Upper lobe of right lung (tissue), 1 donor: Measurements from ENCODE around the gene LFNG. TPM values are rescaled to one million over a fixed set of nuclear protein-coding genes. Genes with fewer than 3 reads are reported as not detected.
"Not testable (repeated sequence)": the region's sequence is repeated elsewhere in the genome, so short reads cannot be mapped to it uniquely, and the experiment has no call there.

Source experiments
- ATAC-seq: fragments of 200-7000 bp; cut with Tn5 transposase; one replicate; pipeline ENCODE4 v1.9.1; 2020; ENCODE audit warnings: mild to moderate bottlenecking, moderate library complexity
- DNase-seq: peaks from one replicate; pipeline ENCODE4 v3.0.0-alpha.2; 2020
- H3K27ac ChIP-seq: fragments of 200-600 bp; one replicate; pipeline ENCODE4 v1.8.0; 2022
- H3K27me3 ChIP-seq: fragments of 200-600 bp; one replicate; pipeline ENCODE4 v1.8.0; 2022; ENCODE audit warnings: mild to moderate bottlenecking
- H3K36me3 ChIP-seq: fragments of 200-600 bp; one replicate; pipeline ENCODE4 v1.8.0; 2022
- H3K4me1 ChIP-seq: fragments of 200-600 bp; one replicate; pipeline ENCODE4 v1.8.0; 2022
- H3K4me3 ChIP-seq: fragments of 200-600 bp; one replicate; pipeline ENCODE4 v1.8.0; 2022; ENCODE audit warnings: mild to moderate bottlenecking
- H3K9me3 ChIP-seq: fragments of 200-600 bp; one replicate; pipeline ENCODE4 v1.8.0; 2022
- CTCF ChIP-seq: fragments of 200-600 bp; IDR thresholded peaks from one replicate; pipeline ENCODE4 v1.8.0; 2022; ENCODE audit warnings: antibody characterized with exemption
- intact Hi-C: fragments of 100-400 bp; cut with DNase I; formaldehyde crosslinking; loops from one replicate; pipeline ENCODE4 v1.11.0; 2022
- total RNA-seq: library from RNA; stranded (reverse); fragmentation: NEBNext Ultra II Directional; extraction: Animal tissue kit (Norgen Biotek cat#: 25700); gene quantifications from one replicate; pipeline ENCODE4 v1.2.1, GENCODE V29; 2021
- donor health status: DM: no; HTN: yes; CAD: no; lungs with severe emphysema.

Gene LFNG
- total RNA-seq, 1 donor from 2014 or later, result 35.4 TPM

GRCh38 chr7:2529161-2530070 lies 9.8 kb downstream of the LFNG start:
- H3K4me1 ChIP-seq, result peaks cover 61% of the 10 kb centered on the region
- peak overlapping the region; percentile 85 for H3K27ac ChIP-seq
- DNase-seq, result peak; percentile 89
- H3K27me3 ChIP-seq, result no peaks in the 10 kb centered on the region
- intact Hi-C loops, result no loop called here
- H3K36me3 ChIP-seq, result peaks cover 23% of the 10 kb centered on the region
- H3K9me3 ChIP-seq, result no peaks in the 10 kb centered on the region
- no peak overlapping the region for H3K4me3 ChIP-seq
- no peak for TF ChIP-seq CTCF
- peak; percentile 62 for ATAC-seq

- intact Hi-C loops, result no loop called here
- ATAC-seq, result peak; percentile 63
Measured at GRCh38 chr7:2530071-2530987, 10.8 kb downstream of the LFNG start.

DNA sequence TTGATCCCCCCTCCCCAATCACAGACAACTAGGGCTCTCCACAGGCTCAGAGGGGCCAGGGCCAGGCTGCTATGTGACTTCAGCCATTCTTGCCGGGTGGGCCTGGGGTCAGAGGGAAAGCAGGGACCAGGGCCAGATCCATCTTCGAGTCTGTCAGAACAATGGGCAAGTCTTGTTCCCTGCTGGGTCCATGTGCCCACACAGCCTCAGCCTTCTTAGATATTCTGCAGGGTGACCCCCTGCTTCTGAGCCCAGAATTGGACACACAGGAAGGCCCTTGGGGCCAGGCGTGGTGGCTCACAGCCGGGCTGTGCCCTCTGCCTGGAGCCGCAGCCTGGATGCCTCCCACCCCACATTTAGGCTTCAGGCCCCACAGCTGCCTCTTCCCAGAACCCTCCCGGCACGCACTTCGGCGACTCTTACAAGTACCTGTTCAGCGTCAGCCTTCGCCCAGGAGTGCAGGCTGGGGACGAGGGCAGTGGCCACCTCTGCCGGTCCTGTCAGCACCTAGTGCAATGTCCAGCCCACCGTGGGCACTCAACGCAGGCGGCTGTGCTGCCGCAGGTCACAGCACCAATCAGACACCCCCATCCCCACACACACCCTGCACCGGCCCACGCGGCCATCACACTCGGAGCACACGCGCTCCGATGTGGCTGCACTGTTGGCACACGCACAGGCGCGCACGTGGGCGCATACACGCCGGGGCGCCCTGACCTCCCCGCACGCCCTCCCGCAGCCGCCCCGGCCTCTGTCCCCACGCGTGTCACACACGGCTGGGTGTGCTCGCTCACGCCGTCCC lies 11.6 kb downstream of the LFNG start:
- H3K27me3 ChIP-seq, DNase-seq, H3K9me3 ChIP-seq, H3K4me3 ChIP-seq, intact Hi-C loops, ATAC-seq: not testable (repeated sequence)
- Histone ChIP-seq H3K4me1 (peaks cover 43% of the 10 kb centered on the region), H3K36me3 (peaks cover 12% of the 10 kb centered on the region), H3K27ac (peak overlapping the region; percentile 85)

More at GRCh38 chr7:2530071-2530987, 10.8 kb downstream of the LFNG start:
- no peak overlapping the region for H3K4me3 ChIP-seq
- peak overlapping the region; percentile 85 for H3K27ac ChIP-seq
- peaks cover 20% of the 10 kb centered on the region for H3K36me3 ChIP-seq
- peaks cover 52% of the 10 kb centered on the region for H3K4me1 ChIP-seq
- TF ChIP-seq CTCF, result no peak
- H3K9me3 ChIP-seq, result no peaks in the 10 kb centered on the region
- H3K27me3 ChIP-seq, result no peaks in the 10 kb centered on the region
- DNase-seq, result peak; percentile 83

- H3K27ac ChIP-seq, H3K4me3 ChIP-seq, H3K27me3 ChIP-seq, DNase-seq, intact Hi-C loops, H3K9me3 ChIP-seq, H3K36me3 ChIP-seq, ATAC-seq: not testable (repeated sequence)
- peaks cover 38% of the 10 kb centered on the region for H3K4me1 ChIP-seq
Measured at GRCh38 chr7:2531796-2532110, 12.2 kb downstream of the LFNG start.

- ATAC-seq, H3K4me3 ChIP-seq, H3K27me3 ChIP-seq, H3K27ac ChIP-seq, H3K9me3 ChIP-seq, intact Hi-C loops, H3K36me3 ChIP-seq: not testable (repeated sequence)
- H3K4me1 ChIP-seq, result peaks cover 32% of the 10 kb centered on the region
- DNase-seq, result peak; percentile 41
Measured at GRCh38 chr7:2532199-2532772, 12.7 kb downstream of the LFNG start.

DNA sequence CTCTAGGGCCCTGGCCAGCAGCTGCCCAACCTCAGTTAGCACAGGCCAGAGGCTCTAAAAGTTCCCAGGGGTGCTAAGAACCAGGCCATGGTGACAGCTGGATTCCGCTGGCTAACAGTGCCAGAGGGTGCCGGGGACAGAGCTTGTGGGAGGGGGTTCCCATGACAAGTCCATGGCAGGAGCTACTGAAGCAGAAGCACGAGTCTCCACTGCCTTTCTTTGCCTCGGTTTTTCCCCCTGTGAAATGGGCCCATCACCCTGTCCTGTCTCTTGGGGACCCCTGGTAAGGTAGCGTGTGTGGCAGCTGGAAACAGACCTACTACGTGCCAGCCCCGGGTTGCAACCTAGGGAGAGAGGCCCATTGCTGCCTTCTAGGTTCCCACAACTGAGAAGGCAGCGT lies 13.2 kb downstream of the LFNG start:
- ATAC-seq, intact Hi-C loops, H3K36me3 ChIP-seq, DNase-seq, H3K27me3 ChIP-seq, H3K27ac ChIP-seq, H3K4me3 ChIP-seq, H3K9me3 ChIP-seq: not testable (repeated sequence)
- H3K4me1 ChIP-seq, result peaks cover 27% of the 10 kb centered on the region

- H3K36me3 ChIP-seq, result peaks cover 11% of the 10 kb centered on the region
- H3K27ac ChIP-seq, H3K9me3 ChIP-seq, intact Hi-C loops, H3K27me3 ChIP-seq, H3K4me3 ChIP-seq, DNase-seq, ATAC-seq: not testable (repeated sequence)
- peaks cover 20% of the 10 kb centered on the region for H3K4me1 ChIP-seq
Measured at GRCh38 chr7:2533566-2533965, 14.0 kb downstream of the LFNG start.

DNA sequence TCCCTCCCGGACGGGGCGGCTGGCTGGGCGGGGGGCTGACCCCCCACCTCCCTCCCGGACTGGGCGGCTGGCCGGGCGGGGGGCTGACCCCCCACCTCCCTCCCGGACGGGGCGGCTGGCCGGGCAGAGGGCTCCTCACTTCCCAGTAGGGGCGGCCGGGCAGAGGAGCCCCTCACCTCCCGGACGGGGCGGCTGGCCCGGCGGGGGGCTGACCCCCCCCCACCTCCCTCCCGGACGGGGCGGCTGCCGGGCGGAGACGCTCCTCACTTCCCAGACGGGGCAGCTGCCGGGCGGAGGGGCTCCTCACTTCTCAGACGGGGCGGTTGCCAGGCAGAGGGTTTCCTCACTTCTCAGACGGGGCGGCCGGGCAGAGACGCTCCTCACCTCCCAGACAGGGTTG lies 14.6 kb downstream of the LFNG start:
- peak; percentile 17 for DNase-seq
- ATAC-seq, H3K27ac ChIP-seq, H3K9me3 ChIP-seq, H3K4me3 ChIP-seq, H3K27me3 ChIP-seq, intact Hi-C loops: not testable (repeated sequence)
- Histone ChIP-seq H3K36me3 (peaks cover 17% of the 10 kb centered on the region), H3K4me1 (peaks cover 14% of the 10 kb centered on the region)

DNA sequence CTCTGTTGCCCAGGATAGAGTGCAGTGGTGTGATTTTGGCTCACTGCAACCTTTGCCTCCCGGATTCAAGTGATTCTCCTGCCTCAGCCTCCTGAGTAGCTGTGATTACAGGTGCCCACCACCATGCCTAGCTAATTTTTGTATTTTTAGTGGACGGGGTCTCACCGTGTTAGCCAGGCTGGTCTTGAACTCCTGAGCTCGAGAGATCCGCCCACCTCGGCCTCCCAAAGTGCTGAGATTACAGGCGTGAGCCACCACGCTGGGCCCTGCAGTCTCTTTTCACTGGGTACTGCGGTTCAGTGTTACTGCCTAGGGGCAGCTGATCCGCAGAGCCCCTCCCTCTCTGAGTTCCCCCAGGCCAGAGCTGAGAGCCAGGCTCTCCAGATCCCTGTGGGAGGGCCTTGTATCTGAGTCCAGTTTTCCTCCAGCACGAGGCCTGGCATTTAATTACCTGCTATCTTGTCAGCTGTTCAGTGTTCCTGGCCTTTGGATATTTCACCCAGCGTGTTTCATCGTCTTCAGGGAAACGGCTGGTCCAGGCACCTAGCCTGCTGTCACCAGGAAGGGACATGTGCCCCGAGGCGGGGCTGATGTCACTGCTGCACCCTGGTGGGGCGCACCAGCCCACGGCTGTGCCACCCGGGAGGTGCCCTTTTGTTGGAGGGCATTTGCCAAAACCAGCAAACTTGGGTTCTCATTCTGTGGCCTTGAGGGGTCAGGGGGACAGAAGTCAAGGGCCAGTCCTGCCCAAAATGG lies 16.5 kb downstream of the LFNG start:
- H3K27ac ChIP-seq, H3K4me3 ChIP-seq, H3K4me1 ChIP-seq, H3K9me3 ChIP-seq, intact Hi-C loops, H3K27me3 ChIP-seq, ATAC-seq: not testable (repeated sequence)
- peaks cover 32% of the 10 kb centered on the region for H3K36me3 ChIP-seq
- DNase-seq, result peak; percentile 56
